NCI-H2196 treated with DMSO at 0.1 percent for 48 hours (cell line): ENCODE measurements around the gene KIAA1328.
"Not testable (repeated sequence)": the region's sequence is repeated elsewhere in the genome, so short reads cannot be mapped to it uniquely, and the experiment has no call there.

Experiments used
- DNase-seq: peaks from one replicate; lab custom pipeline; 2025; ENCODE audit not compliant: unreplicated experiment; lab: John Stamatoyannopoulos, UW

The KIAA1328 gene

GRCh38 chr18:36885981-36886380 is 57.1 kb downstream of the KIAA1328 start:
- DNase-seq: no peak

- no peak for DNase-seq
Measured at GRCh38 chr18:36887114-36887513, 58.2 kb downstream of the KIAA1328 start.

- DNase-seq: no peak
Measured at GRCh38 chr18:36887864-36888263, 58.9 kb downstream of the KIAA1328 start.

GRCh38 chr18:36888778-36889177 is 59.9 kb downstream of the KIAA1328 start:
- DNase-seq: no peak

- no peak for DNase-seq
Measured at GRCh38 chr18:36889321-36889720, 60.4 kb downstream of the KIAA1328 start.

GRCh38 chr18:36889742-36890141 is 60.8 kb downstream of the KIAA1328 start:
- no peak for DNase-seq

- no peak for DNase-seq
Measured at GRCh38 chr18:36890598-36890997, 61.7 kb downstream of the KIAA1328 start.

- no peak for DNase-seq
Measured at GRCh38 chr18:36893227-36893626, 64.3 kb downstream of the KIAA1328 start.

- DNase-seq: no peak
Measured at GRCh38 chr18:36895606-36896005, 66.7 kb downstream of the KIAA1328 start.

GRCh38 chr18:36897253-36897652 is 68.3 kb downstream of the KIAA1328 start:
- no peak for DNase-seq

- no peak for DNase-seq
Measured at GRCh38 chr18:36899289-36899688, 70.4 kb downstream of the KIAA1328 start.

GRCh38 chr18:36900466-36900865 is 71.5 kb downstream of the KIAA1328 start:
- no peak for DNase-seq

GRCh38 chr18:36901277-36901701 is 72.4 kb downstream of the KIAA1328 start:
- no peak for DNase-seq

- no peak for DNase-seq
Measured at GRCh38 chr18:36903215-36903928, 74.4 kb downstream of the KIAA1328 start.

GRCh38 chr18:36905571-36905970 is 76.6 kb downstream of the KIAA1328 start:
- DNase-seq: no peak

GRCh38 chr18:36909282-36909681 is 80.4 kb downstream of the KIAA1328 start:
- not testable (repeated sequence) for DNase-seq

GRCh38 chr18:36912887-36913286 is 84.0 kb downstream of the KIAA1328 start:
- DNase-seq: no peak

- DNase-seq: no peak
Measured at GRCh38 chr18:36917907-36918306, 89.0 kb downstream of the KIAA1328 start.

GRCh38 chr18:36929601-36930000 is 100.7 kb downstream of the KIAA1328 start:
- no peak for DNase-seq

GRCh38 chr18:36931106-36931505 is 102.2 kb downstream of the KIAA1328 start:
- DNase-seq: no peak

- DNase-seq: no peak
Measured at GRCh38 chr18:36933552-36933951, 104.6 kb downstream of the KIAA1328 start.

- no peak for DNase-seq
Measured at GRCh38 chr18:36934884-36935283, 106.0 kb downstream of the KIAA1328 start.

GRCh38 chr18:36942264-36942663 is 113.3 kb downstream of the KIAA1328 start:
- DNase-seq: no peak
